Upper lobe of left lung (tissue), 4 donors: Measurements from ENCODE around the gene CSF1R.

Experiments used
- CTCF ChIP-seq, 6 experiments: fragments of 450-650 bp in 4 of 6; fragments of 200-600 bp in 2 of 6; sonication (generic) in 2 of 6; IDR thresholded peaks; one replicate each; pipeline ENCODE4 v1.5.1; 2016 to 2019; ENCODE audit warnings: antibody characterized with exemption in 6 of 6
- POLR2AphosphoS5 ChIP-seq, 2 donors: sonication (generic); formaldehyde crosslinking; IDR thresholded peaks; one replicate each; pipeline ENCODE4 v1.5.1; 2017; ENCODE audit warnings: antibody characterized with exemption in 2 of 2

- TF ChIP-seq CTCF (IDR thresholded peaks at IDR 0.05): no peak
- no peak for TF ChIP-seq POLR2AphosphoS5 (IDR thresholded peaks at IDR 0.05)
Measured at GRCh38 chr5:150064681-150065220, 21.6 kb downstream of the CSF1R start.
